H1 (cell line): ENCODE data around the gene ZBTB7B. TPM values are rescaled to one million over a fixed set of nuclear protein-coding genes. Genes with fewer than 3 reads are reported as not detected.
A peak's percentile ranks its signal among the peaks of the same experiment; 100 is the strongest.

Experiments used
- ASH2L ChIP-seq: fragments of 200-600, 300-600 bp; sonication (generic); IDR thresholded peaks from one replicate; pipeline ENCODE4 v1.7.1; 2017; ENCODE audit warnings: low read length
- CREB1 ChIP-seq: IDR thresholded peaks from 2 replicates; pipeline ENCODE4 v1.6.1; 2012; ENCODE audit warnings: inconsistent platforms
- CTCF ChIP-seq, 3 experiments: IDR thresholded peaks; 1 replicate in 2 of 3; 2 replicates in 1 of 3; pipeline versions ENCODE4 v1.5.1 to v1.6.1; 2011; ENCODE audit warnings: low read length in 3 of 3, mild to moderate bottlenecking in 3 of 3, inconsistent platforms in 2 of 3, low read depth in 1 of 3, moderate library complexity in 1 of 3; ENCODE audit not compliant: insufficient read depth in 1 of 3; ENCODE audit errors: control extremely low read depth in 1 of 3
- E2F6 ChIP-seq: IDR thresholded peaks from 2 replicates; pipeline ENCODE4 v1.6.1; 2012; ENCODE audit warnings: inconsistent platforms
- EP300 ChIP-seq, 2 experiments: IDR thresholded peaks; 1 replicate in 1 of 2; 2 replicates in 1 of 2; pipeline ENCODE4 v1.6.1; 2011 to 2012; ENCODE audit warnings: low read depth in 2 of 2, low read length in 2 of 2, mild to moderate bottlenecking in 2 of 2, borderline replicate concordance in 1 of 2, inconsistent platforms in 1 of 2, moderate library complexity in 1 of 2
- GABPA ChIP-seq: IDR thresholded peaks from 2 replicates; pipeline ENCODE4 v1.6.1; 2011; ENCODE audit warnings: mild to moderate bottlenecking, low read length, moderate library complexity, borderline replicate concordance; ENCODE audit not compliant: insufficient read depth
- GTF2F1 ChIP-seq: IDR thresholded peaks from 2 replicates; pipeline ENCODE4 v1.6.1; 2012; ENCODE audit warnings: low read depth, low read length, improper control_type of control experiment, borderline replicate concordance
- HDAC2 ChIP-seq, 2 experiments: fragments of 300-600 bp in 1 of 2; sonication (generic) in 1 of 2; IDR thresholded peaks; 2 replicates each; pipeline ENCODE4 v1.6.1; 2011 to 2012; ENCODE audit warnings: low read depth in 2 of 2, low read length in 2 of 2, mild to moderate bottlenecking in 2 of 2, moderate library complexity in 2 of 2, borderline replicate concordance in 1 of 2, inconsistent platforms in 1 of 2
- HDAC6 ChIP-seq: IDR thresholded peaks from one replicate; pipeline ENCODE4 v1.7.1; 2012; ENCODE audit warnings: low read depth, mild to moderate bottlenecking, inconsistent platforms, low read length, moderate library complexity
- KDM1A ChIP-seq: fragments of 200-600, 300-600 bp; sonication (generic); IDR thresholded peaks from 2 replicates; pipeline ENCODE4 v1.7.1; 2016; ENCODE audit warnings: mild to moderate bottlenecking, low read length, borderline replicate concordance
- KDM4A ChIP-seq: IDR thresholded peaks from one replicate; pipeline ENCODE4 v1.7.1; 2012; ENCODE audit warnings: low read depth, mild to moderate bottlenecking, moderate library complexity, low read length, inconsistent platforms; ENCODE audit not compliant: severe bottlenecking
- KDM5A ChIP-seq: fragments of 200-600 bp; IDR thresholded peaks from 2 replicates; pipeline ENCODE4 v1.7.1; 2012; ENCODE audit warnings: mild to moderate bottlenecking, low read length, inconsistent platforms, mixed read lengths
- MAX ChIP-seq: IDR thresholded peaks from 2 replicates; pipeline ENCODE4 v1.6.1; 2012; ENCODE audit warnings: inconsistent platforms
- PHF8 ChIP-seq: fragments of 200-600 bp; sonication (generic); conservative IDR thresholded peaks from 2 replicates; pipeline ENCODE4 v1.7.1; 2012; ENCODE audit warnings: low read depth, mild to moderate bottlenecking, inconsistent platforms, low read length, moderate library complexity
- POLR2A ChIP-seq, 2 experiments: IDR thresholded peaks; 1 replicate in 1 of 2; 2 replicates in 1 of 2; pipeline ENCODE4 v1.6.1; 2011; ENCODE audit warnings: low read depth in 2 of 2, low read length in 2 of 2, mild to moderate bottlenecking in 2 of 2; ENCODE audit errors: control extremely low read depth in 1 of 2
- POLR2AphosphoS5 ChIP-seq: IDR thresholded peaks from 2 replicates; pipeline ENCODE4 v1.6.1; 2011; ENCODE audit warnings: low read depth, low read length
- RBBP5 ChIP-seq: IDR thresholded peaks from 2 replicates; pipeline ENCODE4 v1.7.1; 2012; ENCODE audit warnings: low read depth, mild to moderate bottlenecking, inconsistent platforms, low read length, moderate library complexity, borderline replicate concordance
- SIX5 ChIP-seq: IDR thresholded peaks from 2 replicates; pipeline ENCODE4 v1.6.1; 2011; ENCODE audit warnings: mild to moderate bottlenecking, low read depth, low read length
- SP1 ChIP-seq: IDR thresholded peaks from 2 replicates; pipeline ENCODE4 v1.6.1; 2011; ENCODE audit warnings: low read depth, low read length
- SP2 ChIP-seq: IDR thresholded peaks from 2 replicates; pipeline ENCODE4 v1.6.1; 2012; ENCODE audit warnings: mild to moderate bottlenecking, low read length, inconsistent platforms
- TBP ChIP-seq: IDR thresholded peaks from 2 replicates; pipeline ENCODE4 v1.6.1; 2011; ENCODE audit warnings: low read depth, low read length, improper control_type of control experiment
- polyA plus RNA-seq, 7 experiments: library from polyadenylated mRNA; depleted of rRNA in 3 of 7; stranded (reverse) in 5 of 7; unstranded in 2 of 7; fragments of >200 nt in 5 of 7; fragments of 200-250 nt in 2 of 7; gene quantifications; 1 replicate in 5 of 7; 2 replicates in 1 of 7; 4 replicates in 1 of 7; pipeline versions ENCODE4 v1.2.1 to v1.2.3, GENCODE V29; 2011 to 2013; ENCODE audit warnings: missing spikeins in 2 of 7, mixed read lengths in 2 of 7
- total RNA-seq: library from RNA; stranded (reverse); fragmentation: NEBNext Ultra II Directional; extraction: Animal tissue kit (Norgen Biotek cat#: 25700); gene quantifications from 2 replicates; pipeline ENCODE4 v1.2.1, GENCODE V29; 2021

The ZBTB7B gene
- total and polyA plus RNA-seq, 2 of the 8 experiments (the other 6 are each of a cell fraction or from before 2014, with no cell fraction given): 24.5 to 36.9 TPM

GRCh38 chr1:154974102-154974807 is 28.3 kb upstream of the ZBTB7B start, which contains the start of gene CKS1B (continued):
- TF ChIP-seq HDAC6: no peak
- TF ChIP-seq ASH2L: peak; percentile 76
- no peak for TF ChIP-seq KDM1A
- peak; percentile 31; the same call in 1 of the 2 replicates for TF ChIP-seq KDM5A
- peak; percentile 20; the same call in 1 of the 2 replicates for TF ChIP-seq RBBP5
- TF ChIP-seq SP2: peak; percentile 69
- TF ChIP-seq SP1: peak; percentile 95
- peak; percentile 93 for TF ChIP-seq MAX
- 0 out of 4 replicates have a peak, but pooled peaks of 1 of the 2 experiments have one; percentile 16 for TF ChIP-seq HDAC2 (IDR thresholded peaks at IDR 0.05; ENCODE audit: borderline replicate concordance in 1 of 2, low read depth in 2 of 2, low read length in 2 of 2)
- peak; percentile 46 to 82 for TF ChIP-seq POLR2A (IDR thresholded peaks at IDR 0.05; ENCODE audit: control extremely low read depth in 1 of 2, low read depth in 2 of 2, low read length in 2 of 2)
- peak; percentile 91 for TF ChIP-seq GABPA
- TF ChIP-seq SIX5: no peak
- no peak for TF ChIP-seq GTF2F1
- TF ChIP-seq CREB1: peak; percentile 51; the same call in 1 of the 2 replicates
- TF ChIP-seq TBP: peak; percentile 63
- peak; percentile 89 for TF ChIP-seq E2F6
- TF ChIP-seq CTCF (IDR thresholded peaks at IDR 0.05; ENCODE audit: control extremely low read depth in 1 of 3, insufficient read depth in 1 of 3, low read depth in 1 of 3, low read length in 3 of 3): no peak
- TF ChIP-seq PHF8: peak; percentile 80
- TF ChIP-seq KDM4A: no peak
- no peak for TF ChIP-seq EP300 (IDR thresholded peaks at IDR 0.05; ENCODE audit: borderline replicate concordance in 1 of 2, low read depth in 2 of 2, low read length in 2 of 2)
- TF ChIP-seq POLR2AphosphoS5: no peak; the same call in 1 of the 2 replicates
